ENCODE measurements around the gene PRSS33. TPM values are rescaled to one million over a fixed set of nuclear protein-coding genes. Genes with fewer than 3 reads are reported as not detected.

The PRSS33 gene
- total and polyA plus RNA-seq, 9 of the 15 experiments (the other 6 are each of a cell fraction or from before 2014, with no cell fraction given), result not detected

- TF ChIP-seq CHD7 (IDR thresholded peaks at IDR 0.05; ENCODE audit: low read depth, low read length) (no peak), ZNF644 (tag; IDR thresholded peaks at IDR 0.05; ENCODE audit: low read depth) (peak; percentile 58; the same call in 1 of the 2 replicates), CHCHD3 (CRISPR knock-in tag; IDR thresholded peaks at IDR 0.05) (peak; percentile 77; the same call in 1 of the 2 replicates), HINFP (tag; conservative IDR thresholded peaks at IDR 0.05; ENCODE audit: low read depth) (0 out of 2 replicates have a peak, but pooled peaks have one; percentile 26), PCBP2 (IDR thresholded peaks at IDR 0.05; ENCODE audit: low read depth, low read length, poor library complexity, severe bottlenecking) (no peak), RAD21 (CRISPR knock-in tag; conservative IDR thresholded peaks at IDR 0.05 in 1 of 2, IDR thresholded peaks at IDR 0.05 in 1 of 2) (no peak), POLR2B (IDR thresholded peaks at IDR 0.05; ENCODE audit: low read depth, partially characterized antibody) (peak; percentile 81), HDGF (IDR thresholded peaks at IDR 0.05) (no peak), NELFE (IDR thresholded peaks at IDR 0.05; ENCODE audit: insufficient read depth, insufficient read length) (no peak), GTF3C2 (IDR thresholded peaks at IDR 0.05; ENCODE audit: borderline replicate concordance, extremely low read depth, insufficient read length) (no peak)
These were observed 35.1 kb downstream of the PRSS33 start, which contains the start of gene SRRM2 (continued) for GRCh38 chr16:2752035-2752849.

Measured in K562 (cell line).